ENCODE data around the gene FLOT2. TPM values are rescaled to one million over a fixed set of nuclear protein-coding genes. Genes with fewer than 3 reads are reported as not detected.
A peak's percentile ranks its signal among the peaks of the same experiment; 100 is the strongest.
"Not testable (repeated sequence)": the region's sequence is repeated elsewhere in the genome, so short reads cannot be mapped to it uniquely, and the experiment has no call there.

FLOT2 gene
- total and polyA plus RNA-seq, 8 donors = 66.3 to 171 (median 77.7) TPM

DNA sequence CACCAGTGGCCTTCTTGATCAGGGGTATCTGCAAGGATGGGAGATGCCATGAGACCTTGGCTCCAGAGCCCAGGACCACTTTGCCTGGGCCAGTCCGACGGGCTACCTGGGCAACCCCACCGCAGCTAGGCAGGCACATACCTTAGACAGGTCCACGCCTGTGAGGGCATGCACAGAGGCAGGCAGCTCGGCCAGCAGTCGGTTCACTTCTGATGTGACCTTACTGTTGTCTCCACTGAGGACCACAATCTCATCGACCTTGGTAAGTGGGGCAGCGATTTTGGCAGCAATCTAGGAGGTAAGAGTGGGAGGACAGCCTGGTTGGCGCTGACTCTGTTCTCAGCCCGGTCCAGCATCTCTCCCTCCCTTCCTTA is 17.0 kb downstream of the FLOT2 start:
- H3K27ac ChIP-seq = no peak overlapping the region
- H3K9me3 ChIP-seq = no peaks in the 10 kb centered on the region
- TF ChIP-seq, protein P1, sequence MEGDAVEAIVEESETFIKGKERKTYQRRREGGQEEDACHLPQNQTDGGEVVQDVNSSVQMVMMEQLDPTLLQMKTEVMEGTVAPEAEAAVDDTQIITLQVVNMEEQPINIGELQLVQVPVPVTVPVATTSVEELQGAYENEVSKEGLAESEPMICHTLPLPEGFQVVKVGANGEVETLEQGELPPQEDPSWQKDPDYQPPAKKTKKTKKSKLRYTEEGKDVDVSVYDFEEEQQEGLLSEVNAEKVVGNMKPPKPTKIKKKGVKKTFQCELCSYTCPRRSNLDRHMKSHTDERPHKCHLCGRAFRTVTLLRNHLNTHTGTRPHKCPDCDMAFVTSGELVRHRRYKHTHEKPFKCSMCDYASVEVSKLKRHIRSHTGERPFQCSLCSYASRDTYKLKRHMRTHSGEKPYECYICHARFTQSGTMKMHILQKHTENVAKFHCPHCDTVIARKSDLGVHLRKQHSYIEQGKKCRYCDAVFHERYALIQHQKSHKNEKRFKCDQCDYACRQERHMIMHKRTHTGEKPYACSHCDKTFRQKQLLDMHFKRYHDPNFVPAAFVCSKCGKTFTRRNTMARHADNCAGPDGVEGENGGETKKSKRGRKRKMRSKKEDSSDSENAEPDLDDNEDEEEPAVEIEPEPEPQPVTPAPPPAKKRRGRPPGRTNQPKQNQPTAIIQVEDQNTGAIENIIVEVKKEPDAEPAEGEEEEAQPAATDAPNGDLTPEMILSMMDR (IDR thresholded peaks at IDR 0.05) = no peak
- no peaks in the 10 kb centered on the region for H3K27me3 ChIP-seq
- DNase-seq = peak in 1 of 4 donors; percentile 52
- no peak for ATAC-seq
- intact Hi-C loops (cut with DNase I) = loop anchor here in 1 of 2 donors (5.0 kb wide), 1 partner anchor 33 kb away; no protein-coding TSS in a partner anchor
- no peaks in the 10 kb centered on the region for H3K4me1 ChIP-seq
- peaks cover 0 to 77% of the 10 kb centered on the region in 2 donors for H3K36me3 ChIP-seq
- no peak overlapping the region for H3K4me3 ChIP-seq

DNA sequence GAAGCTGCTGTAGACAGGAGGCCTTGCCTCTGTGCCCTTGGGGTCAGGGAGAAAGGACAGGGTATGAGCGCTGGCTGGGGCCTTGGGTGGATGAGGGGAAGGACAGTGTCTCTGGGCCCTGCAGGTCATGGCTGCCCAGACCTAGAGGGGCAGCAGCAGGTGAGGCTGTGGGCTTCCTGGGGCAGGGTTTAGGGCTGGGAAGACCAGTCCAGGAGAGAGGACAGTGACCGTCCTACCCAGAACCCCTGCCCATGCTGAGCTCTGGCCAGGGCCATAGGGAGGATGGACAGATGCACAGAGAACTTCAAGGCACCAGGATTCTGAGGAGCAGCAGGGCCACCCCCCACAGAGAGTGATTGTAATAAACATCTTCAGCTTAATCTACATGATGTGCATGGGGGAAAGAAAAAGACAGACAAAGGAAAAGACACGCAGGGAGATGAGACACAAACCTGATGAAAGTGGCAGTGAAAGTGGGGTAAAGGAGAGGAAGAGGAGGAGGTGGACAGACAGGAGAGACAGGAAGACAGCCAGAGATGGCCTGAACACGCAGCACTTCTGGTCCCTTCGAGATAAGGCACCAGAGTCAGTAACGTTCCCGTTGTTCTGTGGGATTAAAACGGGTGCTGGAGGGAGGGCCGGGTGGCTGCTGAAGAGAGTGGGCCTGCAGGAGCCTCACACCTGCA is 17.5 kb downstream of the FLOT2 start:
- intact Hi-C loops (cut with DNase I) = loop anchor here in 1 of 2 donors (5.0 kb wide), 1 partner anchor 33 kb away; no protein-coding TSS in a partner anchor
- TF ChIP-seq, protein P1 (IDR thresholded peaks at IDR 0.05) = no peak
- H3K27ac ChIP-seq = no peak overlapping the region
- H3K4me3 ChIP-seq = no peak overlapping the region
- H3K4me1 ChIP-seq = no peaks in the 10 kb centered on the region
- H3K27me3 ChIP-seq = no peaks in the 10 kb centered on the region
- DNase-seq (peak in 1 of 4 donors; percentile 39), ATAC-seq (no peak)
- no peaks in the 10 kb centered on the region for H3K9me3 ChIP-seq
- peaks cover 0 to 71% of the 10 kb centered on the region in 2 donors for H3K36me3 ChIP-seq

DNA sequence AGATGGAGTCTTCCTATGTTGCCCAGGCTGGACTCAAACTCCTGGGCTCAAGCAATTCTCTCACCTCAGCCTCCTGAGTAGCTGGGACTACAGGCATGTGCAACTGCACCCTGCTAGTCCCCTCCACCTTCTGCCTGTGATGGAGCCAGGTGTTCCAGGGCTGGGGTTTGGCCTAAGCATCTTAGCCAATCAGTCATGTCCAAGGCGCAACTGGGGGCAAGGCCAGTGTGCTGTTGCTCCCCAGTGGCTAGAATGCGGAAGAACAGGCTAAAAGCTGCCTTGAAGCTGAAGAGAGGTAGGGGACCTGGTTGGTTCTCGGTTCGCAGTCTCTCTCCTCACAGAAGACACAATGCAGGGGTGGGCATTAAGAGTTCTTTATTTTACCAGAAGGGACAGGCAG is 18.6 kb downstream of the FLOT2 start:
- intact Hi-C loops (cut with DNase I) = no loop called here
- ATAC-seq (peak; percentile 72), DNase-seq (peak in 2 of 4 donors; percentile 19 to 31)
- TF ChIP-seq, protein P1 (IDR thresholded peaks at IDR 0.05) = no peak
- Histone ChIP-seq H3K36me3 (peaks cover 0 to 61% of the 10 kb centered on the region in 2 donors), H3K9me3 (no peaks in the 10 kb centered on the region), H3K27me3 (no peaks in the 10 kb centered on the region), H3K27ac (no peak overlapping the region), H3K4me3 (no peak overlapping the region), H3K4me1 (no peaks in the 10 kb centered on the region)

DNA sequence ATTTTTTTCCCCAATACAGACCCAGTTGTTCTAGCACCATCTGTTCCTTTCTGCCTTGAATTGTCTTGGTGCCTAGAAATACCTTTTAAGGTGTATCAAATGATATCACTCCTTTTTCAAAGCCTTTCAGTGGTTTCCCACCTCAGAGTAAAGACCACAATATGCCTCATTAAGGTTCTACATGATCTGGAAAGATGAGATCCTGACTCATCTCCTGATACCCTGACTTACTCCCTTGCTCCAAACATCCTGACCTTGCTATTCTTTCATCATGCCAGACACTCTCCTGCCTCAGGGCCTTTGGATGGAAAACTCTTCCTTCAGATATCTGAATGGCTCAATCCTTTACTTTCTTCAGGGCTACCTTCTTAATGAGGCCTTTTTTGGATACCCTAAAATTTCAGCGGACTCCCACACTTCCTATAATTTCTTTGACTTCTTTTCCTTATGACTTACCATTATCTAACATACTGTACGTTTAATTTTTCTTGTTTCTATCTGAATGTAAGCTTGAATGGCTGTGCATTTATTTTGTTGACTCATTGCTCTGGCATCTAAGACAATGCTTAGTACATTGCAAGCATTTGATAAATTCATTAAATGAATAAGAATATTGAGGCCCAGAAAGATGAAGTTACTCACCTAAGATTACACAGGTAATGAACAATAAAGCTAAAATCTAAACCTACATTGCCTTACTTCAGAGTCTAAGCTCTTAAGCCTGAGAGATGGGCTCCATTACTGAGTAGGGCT is 19.2 kb downstream of the FLOT2 start:
- ATAC-seq = no peak
- intact Hi-C loops (cut with DNase I) = no loop called here

DNA sequence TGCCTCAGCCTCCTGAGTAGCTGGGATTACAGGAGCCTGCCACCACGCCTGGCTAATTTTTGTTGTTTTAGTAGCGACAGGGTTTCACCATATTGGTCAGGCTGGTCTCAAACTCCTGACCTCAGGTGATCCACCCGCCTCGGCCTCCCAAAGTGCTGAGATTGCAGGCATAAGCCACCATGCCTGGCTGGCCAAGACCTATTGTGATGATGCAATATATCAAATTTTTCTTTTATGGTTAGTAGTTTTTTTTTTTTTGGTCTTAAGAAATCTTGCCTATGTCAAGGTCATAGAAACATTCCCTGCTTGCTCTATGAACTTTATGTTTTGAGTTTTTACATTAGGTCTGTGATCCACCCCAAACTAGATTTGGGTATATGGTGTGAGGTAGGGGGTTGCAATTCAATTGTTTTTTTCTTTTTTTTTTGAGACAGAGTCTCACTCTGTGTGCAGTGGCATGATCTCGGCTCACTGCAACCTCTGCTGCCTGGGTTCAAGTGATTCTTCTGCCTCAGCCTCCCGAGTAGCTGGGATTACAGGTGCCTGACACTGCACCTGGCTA is 20.3 kb downstream of the FLOT2 start:
- H3K4me1 ChIP-seq; H3K27me3 ChIP-seq; H3K9me3 ChIP-seq; DNase-seq; intact Hi-C loops (cut with DNase I); ATAC-seq; H3K27ac ChIP-seq; H3K4me3 ChIP-seq: not testable (repeated sequence)
- H3K36me3 ChIP-seq = peaks cover 0 to 43% of the 10 kb centered on the region in 2 donors

More for the DNA sequence above, 19.2 kb downstream of the FLOT2 start:
- Histone ChIP-seq H3K27me3 (no peaks in the 10 kb centered on the region), H3K27ac (no peak overlapping the region), H3K4me3 (no peak overlapping the region), H3K4me1 (no peaks in the 10 kb centered on the region), H3K9me3 (no peaks in the 10 kb centered on the region), H3K36me3 (peaks cover 0 to 54% of the 10 kb centered on the region in 2 donors)
- TF ChIP-seq, protein P1 (IDR thresholded peaks at IDR 0.05) = no peak
- no peak for DNase-seq

Measured in left lung (tissue), 10 donors.